HL-60/S4 treated with retinoic acid at 250 ng/mL for 4 days and 3 days (cell line): ENCODE measurements around the gene CCDC71.

Experiments
- in situ Hi-C: fragments of 300-500 bp; cut with MboI; formaldehyde crosslinking; loops from 2 replicates; pipeline ENCODE4 v1.7.0; 2022; ENCODE audit warnings: low sequenced_read_pairs

CCDC71 gene

DNA sequence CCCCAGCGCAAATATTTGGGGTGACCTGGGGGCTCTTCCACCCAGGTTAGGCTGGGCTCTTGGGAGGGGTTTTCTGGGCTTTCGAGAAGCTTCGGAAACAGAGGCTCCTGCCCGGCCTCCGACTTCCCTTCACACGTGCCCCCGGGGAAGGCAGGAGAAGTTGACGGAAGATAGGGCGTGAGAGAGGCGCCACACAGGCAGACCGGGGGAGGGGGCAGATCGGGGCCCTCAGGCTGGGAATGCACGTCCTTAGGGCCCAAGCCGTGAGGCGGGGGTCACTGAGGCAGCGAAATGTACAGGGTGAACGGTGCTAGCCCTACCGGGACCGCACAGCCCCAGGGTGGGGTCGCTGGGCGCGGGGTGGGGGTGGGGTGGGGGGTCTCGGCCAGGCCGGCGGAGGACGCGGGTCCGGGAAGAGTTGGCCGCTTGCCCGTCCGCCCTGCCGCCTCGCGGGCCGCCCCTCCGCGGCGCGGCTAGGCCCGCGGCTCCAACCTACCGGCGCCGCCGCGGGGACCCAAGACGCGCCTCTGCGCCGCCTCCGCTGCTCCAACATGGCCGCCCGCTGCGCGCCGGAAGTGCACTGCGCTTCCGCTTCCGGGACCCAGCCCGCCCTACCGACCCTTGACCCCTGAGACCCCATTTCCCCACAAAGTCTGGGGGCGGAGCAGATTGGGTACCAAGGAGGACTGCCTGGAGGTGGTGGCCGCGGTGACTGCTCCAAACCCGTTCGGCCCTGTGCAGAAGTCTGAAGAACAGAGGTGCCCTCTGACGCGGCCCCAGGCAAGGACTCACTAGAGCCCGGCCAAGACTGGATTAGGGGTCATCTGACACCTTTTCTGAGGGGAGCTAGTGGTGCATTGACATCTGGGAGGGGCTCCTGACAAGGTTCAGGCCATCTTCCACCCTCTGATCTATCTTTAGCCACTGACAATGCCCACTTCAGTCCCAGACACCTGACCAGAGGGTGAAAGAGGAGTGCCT lies at the start of gene CCDC71:
Gene CCDC71 (minus strand): TSS at position 561 of the 981 bp plus-strand sequence. CDS start 2,123 bp downstream, outside the sequence.
- in situ Hi-C loops: no loop called here

- in situ Hi-C loops: no loop called here
Observed at GRCh38 chr3:49213998-49214397, 47.9 kb upstream of the CCDC71 start.

GRCh38 chr3:49213541-49213943 lies 47.4 kb upstream of the CCDC71 start:
- in situ Hi-C loops: no loop called here

DNA sequence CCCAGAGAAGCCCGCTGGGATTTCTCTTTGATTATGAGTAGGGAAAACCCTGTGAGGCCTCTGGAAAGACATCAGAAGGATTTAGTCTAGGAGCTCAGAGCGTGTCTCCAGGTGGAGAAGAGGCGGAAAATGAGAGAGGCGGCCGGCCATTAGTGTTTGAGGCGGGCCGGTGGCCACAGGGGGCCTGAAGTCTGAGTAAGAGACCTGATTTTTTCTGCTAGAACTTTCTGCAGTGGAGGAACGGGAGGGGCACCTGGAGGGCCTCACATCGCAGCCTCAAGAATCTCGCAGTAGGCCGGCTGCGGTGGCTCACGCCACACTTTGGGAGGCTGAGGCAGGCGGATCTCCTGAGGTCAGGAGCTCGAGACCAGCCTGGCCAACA lies 33.8 kb upstream of the CCDC71 start:
- in situ Hi-C loops: no loop called here

GRCh38 chr3:49199239-49199899 lies 33.2 kb upstream of the CCDC71 start:
- in situ Hi-C loops: no loop called here

GRCh38 chr3:49198611-49199230 lies 32.6 kb upstream of the CCDC71 start:
- in situ Hi-C loops: no loop called here

GRCh38 chr3:49198161-49198560 lies 32.0 kb upstream of the CCDC71 start:
- in situ Hi-C loops: no loop called here

DNA sequence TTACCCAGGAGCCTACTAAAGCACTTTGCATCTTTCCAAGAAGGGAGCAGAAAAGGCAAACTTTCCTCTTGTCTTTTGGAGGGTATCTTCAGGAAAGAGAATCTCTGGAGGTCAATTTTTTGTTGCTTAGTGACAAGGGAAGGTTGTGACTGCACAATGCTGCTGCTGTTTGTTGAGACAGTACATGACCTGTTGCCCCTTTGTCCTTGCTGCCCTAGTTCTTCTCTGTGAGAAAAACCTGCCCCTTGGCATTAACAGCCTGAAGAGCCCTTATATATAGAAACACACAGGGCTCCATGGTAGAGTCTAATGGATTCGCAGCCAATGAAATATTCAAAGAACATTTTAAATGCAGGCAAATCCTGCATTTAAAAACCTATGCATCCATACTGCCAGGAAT lies 25.6 kb upstream of the CCDC71 start:
- in situ Hi-C loops: no loop called here

DNA sequence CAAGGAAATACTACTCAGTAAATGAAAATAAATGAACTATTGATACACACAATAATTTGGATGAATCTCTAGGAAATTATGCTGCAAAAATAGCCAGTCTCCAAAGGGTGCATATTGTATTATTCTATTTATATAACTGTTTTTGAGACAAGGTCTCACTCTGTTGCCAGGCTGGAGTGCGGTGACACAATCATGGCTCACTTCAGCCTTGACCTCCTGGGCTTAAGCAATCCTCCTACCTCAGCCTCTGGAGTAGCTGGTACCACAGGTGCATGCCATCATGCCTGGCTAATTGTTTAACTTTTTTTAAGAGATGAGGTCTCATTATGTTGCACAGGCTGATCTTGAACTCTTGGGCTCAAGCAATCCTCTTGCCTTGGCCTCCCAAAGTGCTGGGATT lies 17.7 kb upstream of the CCDC71 start:
- in situ Hi-C loops: no loop called here

- in situ Hi-C loops: no loop called here
Observed at GRCh38 chr3:49182682-49183081, 16.6 kb upstream of the CCDC71 start.

DNA sequence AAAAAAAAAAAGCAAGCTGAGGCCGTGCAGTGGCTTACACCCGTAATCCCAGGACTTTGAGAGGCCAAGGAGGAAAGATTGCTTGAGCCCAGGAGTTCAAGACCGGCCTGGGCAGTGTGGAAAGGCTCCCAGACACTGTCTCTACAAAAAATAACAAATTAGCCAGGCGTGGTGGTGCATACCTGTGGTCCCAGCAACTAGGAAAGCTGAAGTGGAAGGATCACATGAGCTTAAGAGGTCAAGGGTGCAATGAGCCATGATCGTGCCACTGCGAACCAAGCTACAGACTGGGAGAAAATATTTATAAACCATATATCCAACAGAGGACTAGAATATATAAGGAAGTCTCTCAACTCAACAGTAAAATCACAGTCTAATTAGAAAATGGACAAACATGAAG lies 15.2 kb upstream of the CCDC71 start:
- in situ Hi-C loops: no loop called here

- in situ Hi-C loops: no loop called here
Observed at GRCh38 chr3:49180116-49180515, 14.0 kb upstream of the CCDC71 start.

DNA sequence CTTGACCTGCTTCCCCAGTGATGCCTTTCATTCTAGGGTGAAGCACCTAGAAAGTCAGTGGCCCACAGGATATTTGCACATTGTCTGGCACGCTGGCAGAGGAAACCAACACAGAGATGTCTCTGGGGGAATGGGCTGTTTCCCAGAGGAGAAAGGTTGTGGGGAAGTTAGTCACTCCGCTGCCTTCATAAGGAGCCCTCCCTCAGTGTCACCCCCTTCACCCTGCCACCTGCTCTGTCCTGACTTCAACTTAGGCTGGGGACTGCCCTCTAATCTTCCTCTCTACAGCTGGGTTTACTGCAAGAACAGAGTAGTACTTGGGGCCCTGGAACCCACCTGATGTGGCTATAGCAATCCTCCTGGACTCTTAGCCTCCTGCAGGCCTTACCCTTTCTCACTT lies 10.9 kb upstream of the CCDC71 start:
- in situ Hi-C loops: no loop called here

GRCh38 chr3:49175530-49175929 lies 9.4 kb upstream of the CCDC71 start:
- in situ Hi-C loops: no loop called here

DNA sequence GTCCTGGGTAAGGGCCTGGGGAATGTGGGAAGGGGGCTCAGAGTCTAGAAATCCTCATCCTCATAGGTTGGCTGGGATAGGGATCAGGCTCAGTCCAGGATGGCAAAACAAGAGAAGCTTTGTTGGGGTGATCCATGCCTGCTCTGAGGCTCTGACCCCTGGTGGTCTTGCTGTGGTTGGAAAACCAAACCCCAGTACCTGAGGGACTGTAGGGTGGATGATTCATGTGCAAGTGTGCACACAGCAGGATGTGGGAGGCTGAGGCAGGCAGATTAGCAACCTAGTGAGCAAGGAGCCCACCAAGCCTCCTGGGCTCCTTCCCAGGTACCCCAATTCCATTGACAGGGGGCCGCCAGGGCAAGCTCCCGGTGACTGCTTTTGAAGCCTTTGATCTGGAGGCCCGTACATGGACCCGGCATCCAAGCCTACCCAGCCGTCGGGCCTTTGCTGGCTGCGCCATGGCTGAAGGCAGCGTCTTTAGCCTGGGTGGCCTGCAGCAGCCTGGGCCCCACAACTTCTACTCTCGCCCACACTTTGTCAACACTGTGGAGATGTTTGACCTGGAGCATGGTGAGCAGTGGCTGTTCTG lies 8.4 kb upstream of the CCDC71 start:
- in situ Hi-C loops: no loop called here

- in situ Hi-C loops: no loop called here
Observed at GRCh38 chr3:49173792-49174170, 7.7 kb upstream of the CCDC71 start.

DNA sequence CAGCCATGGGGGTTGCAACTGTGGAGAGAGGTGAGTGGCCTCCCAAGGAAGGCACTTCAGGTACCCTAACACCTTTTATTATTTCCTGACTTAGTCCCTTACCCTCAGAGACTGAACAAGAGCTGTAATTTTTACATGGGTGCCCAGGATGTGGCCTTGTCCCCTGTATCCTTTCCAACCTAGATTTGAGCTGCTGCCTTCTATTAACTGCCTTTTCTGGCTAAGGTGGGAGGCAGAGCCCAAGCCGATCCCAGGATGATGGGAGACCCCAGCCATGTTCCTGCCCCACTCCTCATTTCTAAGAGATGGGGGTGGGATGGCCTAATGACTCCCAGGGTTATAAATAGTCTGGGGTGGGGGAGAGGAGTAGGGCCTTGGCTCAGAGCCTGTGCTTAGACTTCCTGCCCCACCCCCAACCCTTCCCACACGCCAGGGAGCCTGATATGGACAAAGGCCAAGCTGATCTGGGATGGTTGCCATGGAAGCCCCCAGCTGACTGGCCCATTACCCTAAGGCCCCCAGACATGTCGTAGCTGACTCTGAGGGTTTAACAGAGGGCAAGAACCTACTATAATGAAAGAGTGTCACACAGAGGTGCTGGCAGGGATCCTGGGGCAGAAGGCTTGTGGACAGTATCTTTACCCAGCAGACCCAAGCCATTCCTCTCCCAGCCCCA lies 7.1 kb upstream of the CCDC71 start:
- in situ Hi-C loops: no loop called here

DNA sequence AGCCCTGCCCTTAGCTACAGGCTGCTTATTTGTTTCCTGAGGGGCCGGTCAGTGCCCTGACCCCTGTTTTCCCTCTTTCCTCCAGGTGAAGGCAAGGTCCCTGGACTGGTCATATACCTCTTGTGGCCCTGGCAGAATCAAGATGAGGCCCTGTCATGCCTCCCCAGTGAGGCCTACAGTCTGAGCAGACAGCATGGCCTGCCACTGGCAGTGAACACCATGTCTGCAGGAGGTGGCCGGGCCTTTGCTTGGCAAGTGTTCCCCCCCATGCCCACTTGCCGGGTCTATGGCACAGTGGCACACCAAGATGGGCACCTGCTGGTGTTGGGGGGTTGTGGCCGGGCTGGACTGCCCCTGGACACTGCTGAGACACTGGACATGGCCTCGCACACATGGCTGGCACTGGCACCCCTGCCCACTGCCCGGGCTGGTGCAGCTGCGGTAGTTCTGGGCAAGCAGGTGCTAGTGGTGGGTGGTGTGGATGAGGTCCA lies 6.5 kb upstream of the CCDC71 start:
- in situ Hi-C loops: no loop called here

DNA sequence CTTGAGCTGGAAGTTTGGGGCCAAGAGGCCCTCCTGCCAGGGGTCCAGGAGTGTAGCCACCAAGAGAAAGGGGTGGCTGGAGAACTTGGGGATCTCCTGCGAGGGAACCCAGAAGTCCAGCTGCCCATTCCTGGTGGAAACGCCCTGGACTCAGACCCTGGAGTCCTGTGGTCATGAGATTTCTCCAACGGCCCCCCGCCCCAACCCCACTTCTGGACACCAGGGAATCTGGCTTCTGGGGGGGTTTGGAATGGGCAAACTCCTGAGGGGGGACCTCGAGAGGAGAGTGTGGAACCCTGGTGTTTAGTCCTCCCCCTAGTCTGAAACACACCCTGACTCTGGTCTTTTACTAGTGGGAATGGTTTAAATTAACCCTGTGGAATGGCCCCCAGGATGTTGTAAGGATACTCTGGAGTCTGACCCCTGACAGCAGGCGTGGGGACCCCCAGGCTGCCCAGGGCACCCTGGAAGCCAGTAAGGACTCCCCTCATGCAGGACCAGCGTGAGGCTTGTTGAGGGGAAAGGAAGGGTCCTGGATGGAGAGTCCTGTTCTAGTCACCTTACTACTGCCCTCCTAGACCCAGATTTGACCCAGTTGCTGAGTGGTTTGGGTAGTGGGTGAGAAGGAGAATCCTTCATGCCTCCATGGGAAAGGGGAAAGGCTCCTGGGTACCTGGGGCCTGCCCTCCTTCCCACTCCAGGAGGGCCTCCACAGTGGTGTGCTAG lies 5.8 kb upstream of the CCDC71 start:
- in situ Hi-C loops: no loop called here
